K562 (cell line): Measurements from ENCODE around the gene DCLK1.

Experiments used
- CTCF ChIP-seq, 3 experiments: IDR thresholded peaks in 2 of 3; conservative IDR thresholded peaks in 1 of 3; 2 replicates each; pipeline ENCODE4 v1.5.1; 2011 to 2012; ENCODE audit warnings: low read length in 3 of 3, mild to moderate bottlenecking in 3 of 3, control low read depth in 2 of 3, improper control_type of control experiment in 1 of 3, inconsistent platforms in 1 of 3, low read depth in 1 of 3, mixed read lengths in 1 of 3, moderate library complexity in 1 of 3; ENCODE audit not compliant: insufficient read depth in 2 of 3
- POLR2A ChIP-seq: fragments of 450-650 bp; conservative IDR thresholded peaks from 2 replicates; pipeline ENCODE4 v1.6.1; 2016
- ZBTB11 ChIP-seq, 3 experiments: fragments of 200-800 bp in 1 of 3; fragments of 250-450 bp in 1 of 3; fragments of 450-650 bp in 1 of 3; sonication (Bioruptor Pico) in 1 of 3; sonication (Bioruptor generic) in 1 of 3; formaldehyde crosslinking in 1 of 3; IDR thresholded peaks; 2 replicates each; pipeline versions ENCODE4 v1.6.1 to v1.8.0; 2016 to 2022; ENCODE audit warnings: mild to moderate bottlenecking in 2 of 3, missing genetic modification characterization in 2 of 3, missing compliant biosample characterization in 1 of 3, moderate library complexity in 1 of 3
- ZNF449 ChIP-seq: fragments of 250-450 bp; sonication (Bioruptor Pico); IDR thresholded peaks from 2 replicates; pipeline ENCODE4 v1.8.0; 2022; ENCODE audit warnings: moderate library complexity, mild to moderate bottlenecking, inconsistent platforms

GRCh38 chr13:36147330-36147729 lies 16.1 kb upstream of the DCLK1 start:
- TF ChIP-seq POLR2A (no peak), CTCF (IDR thresholded peaks at IDR 0.05 in 2 of 3, conservative IDR thresholded peaks at IDR 0.05 in 1 of 3; ENCODE audit: insufficient read depth in 2 of 3, low read depth in 1 of 3, low read length in 3 of 3) (no peak), ZNF449 (CRISPR knock-in tag) (no peak), ZBTB11 (CRISPR knock-in tag; IDR thresholded peaks at IDR 0.05) (no peak)
